Activated T-cell treated with anti-CD3 and anti-CD28 coated beads, Interleukin-2, amount 50 U/mL, for 24 hours (primary cell): ENCODE measurements around the gene ANAPC2.

Source experiments
- DNase-seq: peaks from one replicate; pipeline ENCODE4 v3.0.0-alpha.2; 2020
- H3K27ac Mint-ChIP-seq: 2 replicates; pipeline ENCODE4 v1.8.0; 2020; ENCODE audit warnings: mild to moderate bottlenecking, mixed read lengths
- H3K27me3 Mint-ChIP-seq: 2 replicates; pipeline ENCODE4 v1.8.0; 2020; ENCODE audit warnings: mixed read lengths
- H3K36me3 Mint-ChIP-seq: 2 replicates; pipeline ENCODE4 v1.8.0; 2020; ENCODE audit warnings: low read depth, mixed read lengths
- H3K4me1 Mint-ChIP-seq: 2 replicates; pipeline ENCODE4 v1.8.0; 2020; ENCODE audit warnings: low read depth, mixed read lengths
- H3K4me3 Mint-ChIP-seq: 2 replicates; pipeline ENCODE4 v1.8.0; 2020; ENCODE audit warnings: mild to moderate bottlenecking, moderate library complexity, mixed read lengths
- H3K9me3 Mint-ChIP-seq: 2 replicates; pipeline ENCODE4 v1.8.0; 2020; ENCODE audit warnings: mixed read lengths

The ANAPC2 gene

GRCh38 chr9:137182836-137183235 is 5.5 kb downstream of the ANAPC2 start:
- Mint-ChIP-seq H3K27me3 (no peaks in the 10 kb centered on the region), H3K4me3 (no peak overlapping the region), H3K27ac (no peak overlapping the region), H3K36me3 (peaks cover 84% of the 10 kb centered on the region), H3K9me3 (no peaks in the 10 kb centered on the region), H3K4me1 (peaks cover 26% of the 10 kb centered on the region)
- DNase-seq: no peak

GRCh38 chr9:137181680-137182079 is 6.7 kb downstream of the ANAPC2 start:
- H3K27me3 Mint-ChIP-seq: no peaks in the 10 kb centered on the region
- H3K27ac Mint-ChIP-seq: no peak overlapping the region
- H3K4me1 Mint-ChIP-seq: peaks cover 16% of the 10 kb centered on the region
- H3K36me3 Mint-ChIP-seq: peaks cover 79% of the 10 kb centered on the region
- H3K4me3 Mint-ChIP-seq: no peak overlapping the region
- no peak for DNase-seq
- H3K9me3 Mint-ChIP-seq: no peaks in the 10 kb centered on the region

GRCh38 chr9:137180491-137180890 is 7.9 kb downstream of the ANAPC2 start:
- Mint-ChIP-seq H3K9me3 (no peaks in the 10 kb centered on the region), H3K4me3 (no peak overlapping the region), H3K36me3 (peaks cover 68% of the 10 kb centered on the region), H3K4me1 (peaks cover 5% of the 10 kb centered on the region), H3K27me3 (no peaks in the 10 kb centered on the region), H3K27ac (no peak overlapping the region)
- DNase-seq: no peak

- Mint-ChIP-seq H3K9me3 (no peaks in the 10 kb centered on the region), H3K4me3 (no peak overlapping the region), H3K4me1 (peaks cover 4% of the 10 kb centered on the region), H3K36me3 (peaks cover 64% of the 10 kb centered on the region), H3K27ac (no peak overlapping the region), H3K27me3 (no peaks in the 10 kb centered on the region)
- no peak for DNase-seq
Observed at GRCh38 chr9:137179761-137180160, 8.6 kb downstream of the ANAPC2 start.

GRCh38 chr9:137178939-137179630 is 9.3 kb downstream of the ANAPC2 start:
- peaks cover 58% of the 10 kb centered on the region for H3K36me3 Mint-ChIP-seq
- no peak for DNase-seq
- no peak overlapping the region for H3K4me3 Mint-ChIP-seq
- H3K27me3 Mint-ChIP-seq: peaks cover 1% of the 10 kb centered on the region
- H3K27ac Mint-ChIP-seq: no peak overlapping the region
- H3K4me1 Mint-ChIP-seq: peaks cover 7% of the 10 kb centered on the region
- no peaks in the 10 kb centered on the region for H3K9me3 Mint-ChIP-seq

- H3K36me3 Mint-ChIP-seq: peaks cover 51% of the 10 kb centered on the region
- no peak overlapping the region for H3K4me3 Mint-ChIP-seq
- peaks cover 6% of the 10 kb centered on the region for H3K27me3 Mint-ChIP-seq
- no peak for DNase-seq
- no peak overlapping the region for H3K27ac Mint-ChIP-seq
- H3K4me1 Mint-ChIP-seq: peaks cover 7% of the 10 kb centered on the region
- no peaks in the 10 kb centered on the region for H3K9me3 Mint-ChIP-seq
Observed at GRCh38 chr9:137178201-137178938, 10.0 kb downstream of the ANAPC2 start.

GRCh38 chr9:137176302-137177182 is 11.8 kb downstream of the ANAPC2 start:
- peak; percentile 46 for DNase-seq
- Mint-ChIP-seq H3K36me3 (peaks cover 34% of the 10 kb centered on the region), H3K9me3 (no peaks in the 10 kb centered on the region), H3K4me1 (peaks cover 7% of the 10 kb centered on the region), H3K4me3 (no peak overlapping the region), H3K27ac (no peak overlapping the region), H3K27me3 (peaks cover 23% of the 10 kb centered on the region)

- Mint-ChIP-seq H3K27me3 (peaks cover 33% of the 10 kb centered on the region), H3K36me3 (peaks cover 26% of the 10 kb centered on the region), H3K27ac (no peak overlapping the region), H3K4me1 (peaks cover 7% of the 10 kb centered on the region), H3K9me3 (no peaks in the 10 kb centered on the region), H3K4me3 (no peak overlapping the region)
- DNase-seq: no peak
Observed at GRCh38 chr9:137175345-137175961, 12.9 kb downstream of the ANAPC2 start.

GRCh38 chr9:137174722-137175293 is 13.6 kb downstream of the ANAPC2 start:
- Mint-ChIP-seq H3K27ac (no peak overlapping the region), H3K9me3 (no peaks in the 10 kb centered on the region), H3K4me1 (peaks cover 7% of the 10 kb centered on the region), H3K36me3 (peaks cover 22% of the 10 kb centered on the region), H3K27me3 (peaks cover 39% of the 10 kb centered on the region), H3K4me3 (no peak overlapping the region)
- DNase-seq: no peak

GRCh38 chr9:137173796-137174664 is 14.3 kb downstream of the ANAPC2 start:
- H3K36me3 Mint-ChIP-seq: peaks cover 15% of the 10 kb centered on the region
- no peaks in the 10 kb centered on the region for H3K9me3 Mint-ChIP-seq
- H3K4me1 Mint-ChIP-seq: peaks cover 7% of the 10 kb centered on the region
- no peak overlapping the region for H3K27ac Mint-ChIP-seq
- peaks cover 42% of the 10 kb centered on the region for H3K27me3 Mint-ChIP-seq
- DNase-seq: no peak
- no peak overlapping the region for H3K4me3 Mint-ChIP-seq

- H3K9me3 Mint-ChIP-seq: no peaks in the 10 kb centered on the region
- peaks cover 47% of the 10 kb centered on the region for H3K27me3 Mint-ChIP-seq
- no peak overlapping the region for H3K27ac Mint-ChIP-seq
- peaks cover 10% of the 10 kb centered on the region for H3K4me1 Mint-ChIP-seq
- DNase-seq: no peak
- H3K4me3 Mint-ChIP-seq: no peak overlapping the region
- H3K36me3 Mint-ChIP-seq: peaks cover 10% of the 10 kb centered on the region
Observed at GRCh38 chr9:137172901-137173795, 15.2 kb downstream of the ANAPC2 start.

GRCh38 chr9:137171149-137171900 is 17.0 kb downstream of the ANAPC2 start:
- Mint-ChIP-seq H3K4me1 (peaks cover 12% of the 10 kb centered on the region), H3K9me3 (no peaks in the 10 kb centered on the region), H3K36me3 (no peaks in the 10 kb centered on the region), H3K4me3 (no peak overlapping the region), H3K27ac (no peak overlapping the region), H3K27me3 (peaks cover 57% of the 10 kb centered on the region)
- no peak for DNase-seq
